Middle frontal gyrus (tissue), 1 donor: ENCODE data around the gene LCE2B.
"Not testable (repeated sequence)": the region's sequence is repeated elsewhere in the genome, so short reads cannot be mapped to it uniquely, and the experiment has no call there.

ENCODE experiments used
- DNase-seq: peaks from one replicate; pipeline ENCODE4 v3.0.0-alpha.2; 2015; ENCODE audit warnings: low spot score; ENCODE audit errors: extremely low spot score

LCE2B gene, protein sequence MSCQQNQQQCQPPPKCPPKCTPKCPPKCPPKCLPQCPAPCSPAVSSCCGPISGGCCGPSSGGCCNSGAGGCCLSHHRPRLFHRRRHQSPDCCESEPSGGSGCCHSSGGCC

GRCh38 chr1:152685823-152686222, at the start of gene LCE2B:
LCE2B (plus strand) TSS chr1:152686123; CDS start chr1:152686844, 721 bp downstream.
- DNase-seq: not testable (repeated sequence)

DNA sequence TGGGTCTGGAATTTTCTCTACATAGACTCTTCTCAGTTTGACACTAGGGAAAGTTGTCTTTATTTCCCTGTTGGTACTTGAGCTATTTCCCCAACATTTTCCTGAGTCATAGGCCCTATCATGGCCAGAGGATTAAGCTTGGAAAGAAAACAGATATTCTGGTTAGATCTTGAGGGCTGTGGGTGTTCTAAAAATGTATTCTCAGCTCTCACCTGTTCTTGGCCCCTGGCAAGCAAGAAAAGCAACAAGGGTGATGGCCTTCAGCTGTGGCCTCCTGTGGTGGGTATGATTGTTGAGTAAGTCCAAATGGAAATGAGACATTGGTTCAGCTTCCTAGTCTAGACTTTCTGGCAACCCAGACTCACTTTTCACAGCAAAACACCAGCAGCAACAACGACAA, 45.6 kb upstream of the LCE2B start:
- no peak for DNase-seq

DNA sequence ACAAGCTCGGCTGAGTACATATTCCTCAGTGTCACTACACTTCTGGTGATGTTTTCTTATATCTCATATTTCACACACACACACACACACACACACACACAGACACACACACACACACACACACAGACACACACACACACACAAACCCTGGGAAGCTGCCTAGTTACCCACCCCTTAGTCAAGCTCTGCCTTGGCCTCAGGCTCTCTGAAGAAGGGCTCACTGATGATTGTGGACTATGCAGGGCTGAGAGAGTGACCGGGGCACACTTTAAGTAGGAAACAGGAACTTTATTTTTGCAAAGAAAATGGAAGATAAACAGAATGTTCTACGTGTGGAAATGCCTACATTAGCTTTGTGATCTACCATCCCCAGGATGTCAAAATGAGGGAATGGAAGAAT, 42.0 kb upstream of the LCE2B start:
- no peak for DNase-seq

- DNase-seq: no peak
Observed at GRCh38 chr1:152645146-152645545, 40.8 kb upstream of the LCE2B start.

DNA sequence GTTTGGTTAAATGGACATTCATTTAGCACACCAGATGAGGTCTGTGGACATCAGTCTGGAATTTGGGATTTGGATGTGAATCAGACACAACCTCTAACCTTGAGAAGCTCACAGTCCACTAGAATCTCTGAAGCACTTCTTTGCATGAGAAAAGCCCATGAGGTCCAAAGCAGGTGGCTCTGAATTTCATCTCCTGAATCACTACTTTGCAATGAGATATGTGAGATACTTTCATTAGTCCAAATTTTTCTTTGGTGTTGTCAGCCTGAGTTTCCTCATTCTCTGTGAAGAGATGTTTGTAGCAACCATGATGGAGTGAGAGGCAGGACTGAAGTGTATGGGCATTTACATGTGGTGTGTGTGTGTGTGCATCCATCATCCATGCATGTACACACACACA, 39.3 kb upstream of the LCE2B start:
- no peak for DNase-seq

GRCh38 chr1:152654110-152654509, 31.8 kb upstream of the LCE2B start:
- DNase-seq: peak; percentile 16

GRCh38 chr1:152656459-152656858, 29.5 kb upstream of the LCE2B start:
- DNase-seq: no peak

DNA sequence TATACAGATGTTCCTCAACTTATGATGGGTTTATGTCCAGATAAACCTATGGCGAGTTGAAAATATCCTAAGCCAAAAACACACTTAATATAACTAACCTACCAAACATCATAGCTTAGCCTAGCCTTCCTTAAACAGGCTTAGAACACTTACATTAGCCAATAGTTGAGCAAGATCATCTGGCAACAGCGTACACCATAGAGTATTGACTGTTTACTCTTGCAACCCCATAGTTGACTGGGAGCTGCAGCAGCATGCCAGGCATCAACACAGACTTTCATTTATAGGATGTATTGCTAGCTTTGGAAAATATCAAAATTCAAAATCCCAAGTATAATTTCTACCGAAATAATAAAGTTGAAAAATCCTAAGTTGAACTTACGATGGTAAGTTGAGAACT, 28.2 kb upstream of the LCE2B start:
- DNase-seq: no peak

DNA sequence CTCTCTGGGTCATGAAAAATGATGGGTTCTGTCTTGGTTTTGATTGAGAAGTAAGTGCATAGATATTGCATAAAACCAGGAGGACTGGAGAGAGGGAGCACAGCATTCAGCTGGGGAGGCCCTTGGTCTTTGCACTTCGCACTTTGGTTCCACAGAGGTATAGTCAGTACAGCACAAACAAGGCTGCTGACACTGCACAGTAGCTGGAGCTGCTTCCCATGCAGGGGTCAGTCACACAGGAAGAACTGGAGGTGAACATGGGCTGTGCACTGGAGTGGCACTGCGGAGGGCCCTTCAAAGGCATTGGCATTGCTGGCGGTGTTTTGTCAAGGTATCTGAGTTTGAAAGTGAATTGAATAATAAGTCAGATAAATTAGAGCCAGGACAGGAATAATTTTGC, 27.3 kb upstream of the LCE2B start:
- DNase-seq: no peak

DNA sequence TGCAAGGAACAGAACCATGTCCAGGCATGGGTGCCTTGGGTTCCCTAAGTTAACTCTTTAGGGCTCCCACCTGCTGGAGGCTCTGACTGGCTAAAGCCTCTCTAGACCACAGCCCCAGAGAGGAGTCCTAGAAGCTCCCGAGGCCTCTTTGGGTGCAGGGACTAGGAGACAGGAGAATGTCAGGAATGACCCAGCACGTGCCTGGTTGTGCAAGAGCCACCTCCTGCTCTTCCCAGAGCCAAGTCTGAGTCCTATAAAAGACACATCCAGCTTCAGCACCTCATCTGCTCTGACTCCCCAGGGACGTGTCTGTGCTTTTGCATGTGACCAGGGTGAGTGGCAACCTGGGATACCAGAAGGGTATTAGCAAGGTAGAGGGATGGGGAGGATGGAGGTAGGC, 22.8 kb upstream of the LCE2B start, which contains the start of gene LCE2D:
Gene LCE2D (plus strand): TSS at position 283 of the 400 bp plus-strand sequence. CDS start 726 bp downstream, outside the sequence.
- no peak for DNase-seq

DNA sequence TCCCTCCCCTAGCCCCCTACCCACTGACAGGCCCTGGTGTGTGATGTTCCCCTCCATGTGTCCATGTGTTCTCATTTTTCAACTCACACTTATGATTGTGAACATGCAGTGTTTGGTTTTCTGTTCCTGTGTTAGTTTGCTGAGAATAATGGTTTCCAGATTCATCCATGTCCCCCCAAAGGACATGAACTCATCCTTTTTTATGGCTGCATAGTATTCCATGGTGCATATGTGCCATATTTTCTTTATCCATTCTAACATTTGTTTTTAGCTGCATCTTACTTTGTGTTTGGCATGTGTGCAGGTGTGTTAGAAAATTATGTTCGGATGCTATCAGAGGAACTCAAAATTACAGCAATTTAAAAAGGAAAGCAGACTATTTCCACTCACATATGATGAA, 19.8 kb upstream of the LCE2B start:
- DNase-seq: not testable (repeated sequence)

DNA sequence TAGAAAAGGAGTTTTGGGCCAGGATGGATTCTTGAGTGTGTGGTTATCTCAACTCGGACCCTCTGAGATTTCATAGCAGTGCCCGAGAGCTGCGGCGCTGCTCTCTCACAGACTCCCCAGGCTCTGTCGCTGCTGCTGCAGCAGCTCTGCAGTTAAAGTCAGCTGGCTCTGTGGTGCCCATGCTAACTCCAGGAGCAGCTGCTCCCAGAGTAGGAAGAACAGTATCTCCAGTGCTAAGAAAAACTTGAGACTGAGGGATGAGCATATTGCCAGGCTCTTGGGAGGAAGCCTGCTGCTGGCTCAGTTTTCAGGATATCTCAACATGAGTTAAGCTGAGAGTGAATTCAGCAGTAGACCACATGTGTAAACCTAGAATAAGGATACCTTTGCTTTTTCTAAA, 18.3 kb upstream of the LCE2B start:
- peak; percentile 10 for DNase-seq

DNA sequence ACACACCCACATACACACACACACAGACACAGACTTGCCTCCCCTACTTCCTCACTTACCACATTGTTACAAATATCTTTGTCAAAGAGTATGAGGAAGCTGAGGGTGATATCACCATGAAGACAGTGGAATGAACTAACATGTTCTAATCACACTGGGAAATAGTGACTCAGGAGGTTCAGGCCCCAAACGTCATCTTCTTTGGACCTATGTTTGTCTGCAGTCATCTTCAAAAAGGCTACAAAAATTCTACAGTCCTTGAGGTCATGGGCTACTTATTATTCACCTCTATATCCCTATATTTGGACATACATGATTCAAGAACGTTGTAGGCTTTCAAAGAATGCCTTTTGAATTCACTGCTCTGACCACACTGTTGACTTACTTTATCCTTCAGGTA, 12.9 kb upstream of the LCE2B start:
- DNase-seq: no peak

- DNase-seq: not testable (repeated sequence)
Observed at GRCh38 chr1:152674983-152675382, 10.9 kb upstream of the LCE2B start, which contains the start of gene LCE2C. LCE2C (plus strand) TSS chr1:152675279; CDS start chr1:152676016, 737 bp downstream.

GRCh38 chr1:152679459-152679858, 6.5 kb upstream of the LCE2B start:
- DNase-seq: no peak

GRCh38 chr1:152681616-152682015, 4.3 kb upstream of the LCE2B start:
- peak; percentile 12 for DNase-seq

GRCh38 chr1:152683846-152684245, 2.1 kb upstream of the LCE2B start:
- DNase-seq: no peak

GRCh38 chr1:152697701-152698600, 12.0 kb downstream of the LCE2B start, which contains the start of gene LCE2A:
LCE2A (plus strand) TSS chr1:152698345; CDS start chr1:152698902, 557 bp downstream.
- DNase-seq: no peak

DNA sequence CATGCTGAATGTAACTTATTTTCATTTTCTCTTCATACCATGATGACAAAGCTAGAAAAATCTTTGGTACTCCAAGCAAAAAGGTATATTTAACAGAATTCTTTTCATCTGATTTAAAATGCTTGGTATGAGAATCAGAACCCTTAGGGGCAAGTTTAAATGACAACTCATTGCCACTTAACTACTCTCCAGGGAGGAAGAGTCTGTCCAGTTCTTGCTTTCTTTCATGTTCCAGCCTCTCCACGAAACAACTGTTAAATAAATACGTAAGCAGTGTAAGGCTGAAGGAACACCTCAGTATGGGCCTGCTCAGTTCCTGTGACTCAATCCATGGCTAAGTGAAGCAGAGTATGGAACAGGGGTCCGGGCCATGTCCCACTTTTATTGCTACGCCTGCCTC, 13.8 kb downstream of the LCE2B start:
- no peak for DNase-seq

DNA sequence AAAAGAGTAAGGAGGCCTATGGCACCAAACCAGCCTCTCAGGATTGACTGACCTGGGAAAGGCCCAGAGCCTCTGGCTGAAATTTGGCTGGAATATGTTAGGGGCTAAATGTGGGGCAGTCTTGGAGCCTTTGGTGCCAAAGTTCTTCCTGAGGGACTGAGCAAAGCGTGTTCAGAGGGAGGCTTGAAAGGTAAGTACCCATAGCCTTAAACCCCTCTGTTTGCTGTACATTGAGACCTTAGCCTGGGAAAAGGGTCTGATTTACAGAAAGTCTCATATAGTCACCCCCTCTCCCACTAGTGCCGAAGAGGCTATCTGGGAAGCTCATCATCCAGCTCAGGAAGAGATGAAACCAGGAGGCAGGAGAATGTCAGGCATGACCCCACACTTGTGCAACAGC, 21.9 kb downstream of the LCE2B start, which contains the start of gene LCE4A:
Gene LCE4A (plus strand): TSS at position 301 of the 400 bp plus-strand sequence. CDS start 916 bp downstream, outside the sequence.
- DNase-seq: no peak

DNA sequence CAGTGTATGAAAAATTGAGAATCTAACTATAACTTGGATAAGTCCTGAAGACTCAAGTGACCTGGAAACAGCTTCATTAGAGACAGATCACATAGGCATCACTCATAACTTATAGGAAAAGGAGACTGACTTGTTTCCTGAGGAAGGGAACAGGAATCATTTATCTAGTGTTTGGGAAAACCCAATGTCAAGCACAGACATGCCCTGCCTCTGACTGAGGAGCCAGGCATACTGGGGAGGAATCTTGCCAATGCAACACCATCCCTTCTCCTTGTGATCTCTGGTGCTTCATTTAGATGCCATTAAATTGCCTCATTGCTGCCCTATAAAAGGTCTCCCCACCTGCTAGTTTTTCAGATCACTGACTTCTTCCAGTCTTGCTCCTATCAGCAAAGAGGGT, 32.3 kb downstream of the LCE2B start:
- DNase-seq: no peak

DNA sequence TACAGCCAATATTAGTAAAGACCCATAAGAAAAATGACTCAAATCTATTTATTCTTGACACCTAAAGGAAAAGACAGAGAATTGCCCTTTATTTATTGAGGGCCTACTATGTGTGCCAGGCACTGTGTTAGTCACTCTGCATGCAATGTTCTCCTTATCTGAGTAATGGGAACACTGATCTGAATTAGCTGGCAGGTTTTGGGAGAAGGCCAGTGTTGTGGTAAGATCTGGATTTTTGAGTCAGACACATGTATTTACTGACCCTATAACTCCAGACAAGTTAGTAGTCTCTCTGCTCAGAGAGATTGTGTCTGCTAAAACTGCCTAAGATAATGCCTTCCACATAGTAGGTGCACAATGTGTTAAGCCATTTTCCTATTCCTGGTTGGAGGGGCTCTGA, 39.3 kb downstream of the LCE2B start:
- DNase-seq: no peak
